GM21447 (cell line): ENCODE results near the gene ZNF8.
"Not testable (repeated sequence)": the region's sequence is repeated elsewhere in the genome, so short reads cannot be mapped to it uniquely, and the experiment has no call there.

Experiments used
- ATAC-seq: cut with Tn5 transposase; IDR thresholded peaks from one replicate; pipeline ENCODE4 v1.9.1; 2021; ENCODE audit not compliant: unreplicated experiment

Gene ZNF8

GRCh38 chr19:58278541-58279041 is at the start of gene ZNF8:
Gene ZNF8 (plus strand): TSS chr19:58278955. CDS start chr19:58279082, 127 bp downstream.
- ATAC-seq = peak; percentile 89

GRCh38 chr19:58229255-58229639 is 49.5 kb upstream of the ZNF8 start:
- ATAC-seq = no peak

GRCh38 chr19:58237324-58237723 is 41.4 kb upstream of the ZNF8 start:
- no peak for ATAC-seq

- no peak for ATAC-seq
These were observed 35.4 kb upstream of the ZNF8 start for GRCh38 chr19:58243351-58243750.

GRCh38 chr19:58248886-58249285 is 29.9 kb upstream of the ZNF8 start:
- ATAC-seq = no peak

- ATAC-seq = no peak
These were observed 26.6 kb upstream of the ZNF8 start for GRCh38 chr19:58252102-58252685.

- ATAC-seq = not testable (repeated sequence)
These were observed 20.5 kb upstream of the ZNF8 start for GRCh38 chr19:58258259-58258658.

- no peak for ATAC-seq
These were observed 17.2 kb upstream of the ZNF8 start for GRCh38 chr19:58261600-58261967.

GRCh38 chr19:58261968-58262921 is 16.5 kb upstream of the ZNF8 start:
- no peak for ATAC-seq

GRCh38 chr19:58262922-58263296 is 15.8 kb upstream of the ZNF8 start:
- ATAC-seq = no peak

- ATAC-seq = no peak
These were observed 13.7 kb upstream of the ZNF8 start for GRCh38 chr19:58265100-58265499.

GRCh38 chr19:58268344-58268743 is 10.4 kb upstream of the ZNF8 start:
- ATAC-seq = no peak

GRCh38 chr19:58274771-58275201 is 4.0 kb upstream of the ZNF8 start:
- ATAC-seq = no peak

GRCh38 chr19:58275564-58275963 is 3.2 kb upstream of the ZNF8 start:
- no peak for ATAC-seq

- no peak for ATAC-seq
These were observed 1.6 kb upstream of the ZNF8 start for GRCh38 chr19:58277197-58277596.

GRCh38 chr19:58277748-58278540 is 811 bp upstream of the ZNF8 start:
- ATAC-seq = no peak

GRCh38 chr19:58279042-58279924 is 528 bp downstream of the ZNF8 start:
- peak; percentile 30 for ATAC-seq

GRCh38 chr19:58279925-58280316 is 1.2 kb downstream of the ZNF8 start:
- ATAC-seq = no peak

GRCh38 chr19:58284199-58284598 is 5.4 kb downstream of the ZNF8 start:
- no peak for ATAC-seq

GRCh38 chr19:58291943-58292342 is 13.2 kb downstream of the ZNF8 start:
- no peak for ATAC-seq
